GM12878 (cell line): ENCODE data around the gene EFCAB9. TPM values are rescaled to one million over a fixed set of nuclear protein-coding genes. Genes with fewer than 3 reads are reported as not detected.

ENCODE experiments used
- ATAC-seq: fragments of 200-7000 bp; cut with Tn5 transposase; 3 replicates; pipeline ENCODE4 v1.9.1; 2020; ENCODE audit warnings: mild to moderate bottlenecking, moderate library complexity
- BruUV-seq: library from RNA; stranded (reverse); fragments of 400-500 nt; replicated peaks from 2 replicates; lab custom pipeline; 2021; lab: Mats Ljungman, UMichigan
- CTCF ChIA-PET: fragments of 300-600 bp; sonication (Branson Sonifier 250); formaldehyde crosslinking; extraction: SDS; loops from one replicate; lab custom pipeline; 2021; ENCODE audit warnings: inconsistent platforms; lab: Yijun Ruan, JAX
- POLR2A ChIA-PET: fragments of 350-600 bp; formaldehyde crosslinking; extraction: SDS; loops from one replicate; lab custom pipeline; 2021; ENCODE audit warnings: inconsistent platforms; lab: Charles Lee
- RAD21 ChIA-PET: fragments of 300-600 bp; sonication (Branson Sonifier 250); formaldehyde crosslinking; loops from one replicate; lab custom pipeline; 2023; ENCODE audit warnings: antibody characterized with exemption; ENCODE audit not compliant: unreplicated experiment; lab: Charles Lee
- SMC1A ChIA-PET: fragments of 300-600 bp; sonication (Branson Sonifier 250); formaldehyde crosslinking; loops from one replicate; lab custom pipeline; 2023; ENCODE audit not compliant: unreplicated experiment, uncharacterized antibody; lab: Charles Lee
- DNase-seq: peaks from one replicate; pipeline ENCODE4 v3.0.0-alpha.2; 2011; ENCODE audit warnings: low read depth, low spot score
- FAIRE-seq: peaks from 3 replicates; lab custom pipeline; 2011; peaks lifted over from hg19 to GRCh38; lab: Jason Lieb, UNC
- H2AFZ ChIP-seq: 2 replicates; pipeline ENCODE4 v1.6.0; 2011; ENCODE audit warnings: low read depth, low read length, control low read depth; ENCODE audit not compliant: control insufficient read depth
- H3K27ac ChIP-seq: 2 replicates; pipeline ENCODE4 v1.5.1; 2011; ENCODE audit warnings: control low read depth; ENCODE audit not compliant: control insufficient read depth, insufficient read depth
- H3K27me3 ChIP-seq, 2 experiments: replicated peaks in 1 of 2; 2 replicates each; pipeline versions ENCODE4 v1.6.0 to v1.6.1; 2011; ENCODE audit warnings: low read length in 1 of 2; ENCODE audit not compliant: control insufficient read depth in 2 of 2, insufficient read depth in 2 of 2
- H3K36me3 ChIP-seq, 2 experiments: 2 replicates each; pipeline ENCODE4 v1.5.1; 2011; ENCODE audit warnings: low read length in 1 of 2; ENCODE audit not compliant: control insufficient read depth in 2 of 2, insufficient read depth in 2 of 2
- H3K4me1 ChIP-seq: 2 replicates; pipeline ENCODE4 v1.6.1; 2011; ENCODE audit warnings: mild to moderate bottlenecking, low read length, moderate library complexity, mixed read lengths; ENCODE audit not compliant: control insufficient read depth, insufficient read depth
- H3K4me2 ChIP-seq: 2 replicates; pipeline ENCODE4 v1.6.0; 2011; ENCODE audit warnings: control low read depth; ENCODE audit not compliant: control insufficient read depth, insufficient read depth
- H3K4me3 ChIP-seq: fragments of 200-600 bp; sonication (generic); 2 replicates; pipeline ENCODE4 v1.5.1; 2016
- H3K79me2 ChIP-seq: 2 replicates; pipeline ENCODE4 v1.6.0; 2011; ENCODE audit warnings: low read length; ENCODE audit not compliant: control insufficient read depth, insufficient read depth
- H3K9ac ChIP-seq: 2 replicates; pipeline ENCODE4 v1.8.0; 2011; ENCODE audit warnings: low read length, control low read depth, mixed read lengths; ENCODE audit not compliant: control insufficient read depth, insufficient read depth
- H3K9me3 ChIP-seq: replicated peaks from 3 replicates; pipeline ENCODE4 v1.5.1; 2011; ENCODE audit warnings: mild to moderate bottlenecking, low read length; ENCODE audit not compliant: control insufficient read depth, insufficient read depth
- H4K20me1 ChIP-seq: 2 replicates; pipeline ENCODE4 v1.6.0; 2011; ENCODE audit not compliant: control insufficient read depth, insufficient read depth
- CBFB ChIP-seq: IDR thresholded peaks from 2 replicates; pipeline ENCODE4 v1.6.1; 2016; ENCODE audit warnings: antibody characterized with exemption, low read depth
- JUNB ChIP-seq: IDR thresholded peaks from 2 replicates; pipeline ENCODE4 v1.6.1; 2016; ENCODE audit warnings: antibody characterized with exemption, mild to moderate bottlenecking
- KDM1A ChIP-seq: fragments of 200-600 bp; sonication (generic); IDR thresholded peaks from 2 replicates; pipeline ENCODE4 v1.6.1; 2016; ENCODE audit warnings: borderline replicate concordance
- MEF2B ChIP-seq: fragments of 450-650 bp; IDR thresholded peaks from 2 replicates; pipeline ENCODE4 v1.6.1; 2018; ENCODE audit warnings: mild to moderate bottlenecking, moderate library complexity; ENCODE audit not compliant: partially characterized antibody, poor library complexity, severe bottlenecking
- MLLT1 ChIP-seq: fragments of 450-650 bp; IDR thresholded peaks from 2 replicates; pipeline ENCODE4 v1.6.1; 2016; ENCODE audit warnings: mild to moderate bottlenecking
- MTA3 ChIP-seq: IDR thresholded peaks from 2 replicates; pipeline ENCODE4 v1.6.1; 2012; ENCODE audit warnings: low read length, inconsistent platforms, borderline replicate concordance
- MXI1 ChIP-seq: fragments of 150-350 bp; IDR thresholded peaks from 2 replicates; pipeline ENCODE4 v1.6.1; 2011; ENCODE audit warnings: low read depth, mild to moderate bottlenecking, inconsistent platforms, low read length, improper control_type of control experiment
- POLR2A ChIP-seq: IDR thresholded peaks from 2 replicates; pipeline ENCODE4 v1.6.1; 2011; ENCODE audit warnings: low read depth, mild to moderate bottlenecking, low read length
- POLR2AphosphoS5 ChIP-seq: IDR thresholded peaks from 2 replicates; pipeline ENCODE4 v1.6.1; 2011; ENCODE audit warnings: mild to moderate bottlenecking, low read length, inconsistent platforms
- RBBP5 ChIP-seq: fragments of 200-600 bp; sonication (generic); conservative IDR thresholded peaks from 2 replicates; pipeline ENCODE4 v1.6.1; 2016
- RCOR1 ChIP-seq: conservative IDR thresholded peaks from 2 replicates; pipeline ENCODE4 v1.6.1; 2012; ENCODE audit warnings: low read depth, low read length, improper control_type of control experiment
- ZBTB33 ChIP-seq: fragments of 450-650 bp; IDR thresholded peaks from 2 replicates; pipeline ENCODE4 v1.6.1; 2017; ENCODE audit warnings: mild to moderate bottlenecking
- whole genome bisulfite sequencing: methylation state at CpG from one replicate; pipeline ENCODE4 v1.1.6; 2016; ENCODE audit warnings: low lambda C conversion rate; ENCODE audit not compliant: insufficient replicate concordance, insufficient coverage; ENCODE audit errors: missing lambda C conversion rate; 5-methylcytosine and 5-hydroxymethylcytosine counted together
- in situ Hi-C: fragments of 300-500 bp; cut with MboI; formaldehyde crosslinking; loops from 9 replicates; pipeline ENCODE4 v1.14.3; 2018; ENCODE audit warnings: mixed read lengths
- intact Hi-C: fragments of 100-400 bp; cut with micrococcal nuclease; formaldehyde crosslinking; loops from one replicate; pipeline ENCODE4 v1.14.2; 2022; ENCODE audit not compliant: unreplicated experiment
- polyA plus RNA-seq, 11 experiments: library from polyadenylated mRNA; depleted of rRNA in 4 of 11; unstranded in 6 of 11; stranded (reverse) in 5 of 11; fragments of >200 nt; fragmentation: Nextera tagmentation in 4 of 11; fragmentation: Illumina TruSeq in 1 of 11; extraction: Ambion mirVana in 4 of 11; extraction: Trizol in 1 of 11; gene quantifications; 1 replicate in 1 of 11; 2 replicates in 10 of 11; pipeline versions ENCODE4 v1.2.1 to v1.2.3, GENCODE V29; 2011 to 2016; ENCODE audit warnings: inconsistent platforms in 2 of 11, missing spikeins in 2 of 11, low read depth in 1 of 11
- total RNA-seq, 4 experiments: library from RNA; depleted of rRNA in 3 of 4; stranded (reverse); fragments of >200 nt in 3 of 4; fragmentation: Illumina TruSeq in 1 of 4; extraction: Trizol in 1 of 4; gene quantifications; 2 replicates each; pipeline versions ENCODE4 v1.2.1 to v1.2.3, GENCODE V29; 2013 to 2021

Gene EFCAB9
- total and polyA plus RNA-seq, 10 of the 15 experiments (the other 5 are each of a cell fraction or from before 2014, with no cell fraction given): 0.73 TPM; not detected in 9

DNA sequence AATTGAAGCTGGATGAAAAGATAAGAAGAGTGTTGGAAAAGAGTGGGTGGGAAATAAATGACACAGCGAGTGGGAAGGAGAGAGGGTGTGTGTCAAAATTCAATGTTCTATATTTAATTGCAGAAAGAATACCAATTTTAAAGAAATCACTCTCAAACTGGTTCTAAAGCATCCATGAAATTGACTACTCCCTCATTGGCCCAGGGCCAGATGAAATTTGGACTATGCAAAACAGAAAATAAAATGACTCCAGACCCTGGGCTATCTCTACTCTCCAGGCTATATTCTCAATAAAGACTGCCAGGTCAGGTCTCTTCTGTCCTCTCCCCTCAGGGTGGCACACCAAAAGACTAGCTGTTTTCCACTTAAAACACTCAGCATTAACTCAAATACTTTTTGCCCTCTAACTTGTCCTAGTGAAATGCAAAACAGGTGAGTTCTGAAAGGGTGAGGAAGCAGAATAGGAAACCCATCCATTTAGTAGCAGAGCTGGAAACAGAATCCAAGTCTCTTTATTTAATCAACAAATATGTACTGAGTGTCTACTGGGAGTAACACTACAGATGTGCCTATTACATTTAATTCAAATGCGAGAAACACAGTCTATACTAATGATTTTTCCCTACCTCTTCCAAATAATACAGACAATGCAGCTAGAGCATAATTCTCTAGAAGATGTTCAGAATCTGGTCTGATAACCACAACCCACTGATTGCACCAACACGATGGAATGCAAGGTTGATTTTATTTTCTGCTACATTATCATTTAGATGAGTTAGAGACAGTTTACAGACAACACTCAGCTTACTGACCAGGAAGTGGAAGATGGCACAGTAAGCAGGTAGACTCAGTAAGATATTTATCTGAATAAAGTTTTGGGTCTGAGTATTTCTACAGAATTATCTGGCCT lies 42.1 kb downstream of the EFCAB9 start:
- H3K79me2 ChIP-seq: peaks cover 35% of the 10 kb centered on the region
- H3K27ac ChIP-seq: peak overlapping the region; percentile 65
- H3K4me1 ChIP-seq: peaks cover 35% of the 10 kb centered on the region
- ATAC-seq: peak; percentile 11; the same call in 1 of the 3 replicates
- POLR2A ChIA-PET: interaction anchor here (1.8 kb wide), 1 partner anchor 47 kb away, joined by 5 read pairs; the partner anchor contains the start of gene UBTD2
- H4K20me1 ChIP-seq: no peaks in the 10 kb centered on the region
- SMC1A ChIA-PET: interaction anchor here (0.7 to 1.0 kb wide), 3 partner anchors 47 to 241 kb away, joined by 3 read pairs; no protein-coding TSS in a partner anchor
- in situ Hi-C loops (no loop called here), intact Hi-C loops (loop anchor here (5.0 kb wide), 1 partner anchor 41 kb away; no protein-coding TSS in a partner anchor)
- 74% methylated on average over 3 of the region's 3 CpGs for WGBS
- DNase-seq: no peak
- no peaks in the 10 kb centered on the region; the same call in 2 of the 3 replicates for H3K9me3 ChIP-seq
- no peak overlapping the region for H3K9ac ChIP-seq
- peak overlapping the region; percentile 78 for H3K4me2 ChIP-seq
- peaks cover 1 to 9% of the 10 kb centered on the region in 2 experiments; a peak in 3 of 4 replicates for H3K36me3 ChIP-seq
- H3K4me3 ChIP-seq: peak overlapping the region; percentile 28; the same call in 1 of the 2 replicates
- H3K27me3 ChIP-seq: no peaks in the 10 kb centered on the region
- RAD21 ChIA-PET: no interaction called here
- H2AFZ ChIP-seq: no peak overlapping the region
- FAIRE-seq: no peak
- CTCF ChIA-PET: interaction anchor here (0.6 to 2.6 kb wide), 5 partner anchors 7 to 58 kb away, joined by 3 to 7 read pairs (median 4); no protein-coding TSS in a partner anchor
- no TSS peak for BruUV-seq
- TF ChIP-seq JUNB (no peak), MEF2B (no peak), POLR2AphosphoS5 (no peak), MXI1 (no peak), CBFB (no peak), MTA3 (no peak), ZBTB33 (no peak), POLR2A (no peak), RBBP5 (no peak), RCOR1 (no peak), MLLT1 (no peak), KDM1A (no peak)
